Astrocyte (in vitro differentiated cells and primary cell): ENCODE measurements around the gene RBM17. TPM values are rescaled to one million over a fixed set of nuclear protein-coding genes. Genes with fewer than 3 reads are reported as not detected.
A peak's percentile ranks its signal among the peaks of the same experiment; 100 is the strongest.
"Not testable (repeated sequence)": the region's sequence is repeated elsewhere in the genome, so short reads cannot be mapped to it uniquely, and the experiment has no call there.

Source experiments
- DNase-seq: peaks from one replicate; pipeline ENCODE4 v3.0.0-alpha.2; 2010; ENCODE audit warnings: low read depth
- FAIRE-seq: peaks from 2 replicates; lab custom pipeline; 2011; peaks lifted over from hg19 to GRCh38; lab: Jason Lieb, UNC
- H2AFZ ChIP-seq: 2 replicates; pipeline ENCODE4 v1.6.0; 2012; ENCODE audit warnings: low read depth, low read length, inconsistent platforms
- H3K27ac ChIP-seq: 2 replicates; pipeline ENCODE4 v1.5.1; 2011; ENCODE audit warnings: low read depth, low read length, inconsistent platforms
- H3K27me3 ChIP-seq: 2 replicates; pipeline ENCODE4 v1.6.0; 2011; ENCODE audit warnings: low read length, inconsistent platforms; ENCODE audit not compliant: insufficient read depth
- H3K36me3 ChIP-seq: 2 replicates; pipeline ENCODE4 v1.5.1; 2011; ENCODE audit warnings: low read length, inconsistent platforms; ENCODE audit not compliant: insufficient read depth
- H3K4me1 ChIP-seq: 2 replicates; pipeline ENCODE4 v1.5.1; 2011; ENCODE audit warnings: low read length, inconsistent platforms; ENCODE audit not compliant: insufficient read depth
- H3K4me2 ChIP-seq: 2 replicates; pipeline ENCODE4 v1.6.0; 2012; ENCODE audit warnings: low read length, inconsistent platforms
- H3K4me3 ChIP-seq: 2 replicates; pipeline ENCODE4 v1.5.1; 2011; ENCODE audit warnings: low read depth, mild to moderate bottlenecking, low read length, inconsistent platforms; ENCODE audit not compliant: insufficient read depth
- H3K79me2 ChIP-seq: 2 replicates; pipeline ENCODE4 v1.6.0; 2012; ENCODE audit warnings: mild to moderate bottlenecking, low read length, inconsistent platforms; ENCODE audit not compliant: insufficient read depth
- H3K9ac ChIP-seq: 2 replicates; pipeline ENCODE4 v1.6.0; 2012; ENCODE audit warnings: mild to moderate bottlenecking, low read length, inconsistent platforms
- H3K9me3 ChIP-seq: 2 replicates; pipeline ENCODE4 v1.5.1; 2012; ENCODE audit warnings: low read depth, mild to moderate bottlenecking, low read length, inconsistent platforms; ENCODE audit not compliant: insufficient read depth
- H4K20me1 ChIP-seq: 2 replicates; pipeline ENCODE4 v1.6.0; 2012; ENCODE audit warnings: low read length, inconsistent platforms; ENCODE audit not compliant: insufficient read depth
- H3K27ac Mint-ChIP-seq: one replicate; pipeline ENCODE4 v1.8.0; 2021; ENCODE audit warnings: mild to moderate bottlenecking, mixed read lengths; ENCODE audit not compliant: unreplicated experiment
- H3K27me3 Mint-ChIP-seq: one replicate; pipeline ENCODE4 v1.8.0; 2021; ENCODE audit warnings: low read depth, mixed read lengths; ENCODE audit not compliant: unreplicated experiment
- H3K36me3 Mint-ChIP-seq: one replicate; pipeline ENCODE4 v1.8.0; 2021; ENCODE audit warnings: low read depth, mixed read lengths; ENCODE audit not compliant: unreplicated experiment
- H3K4me1 Mint-ChIP-seq: one replicate; pipeline ENCODE4 v1.8.0; 2021; ENCODE audit warnings: low read depth, mixed read lengths; ENCODE audit not compliant: unreplicated experiment
- H3K4me3 Mint-ChIP-seq: one replicate; pipeline ENCODE4 v1.8.0; 2021; ENCODE audit warnings: mild to moderate bottlenecking, moderate library complexity, mixed read lengths; ENCODE audit not compliant: unreplicated experiment
- H3K9me3 Mint-ChIP-seq: one replicate; pipeline ENCODE4 v1.8.0; 2021; ENCODE audit warnings: mild to moderate bottlenecking, mixed read lengths; ENCODE audit not compliant: unreplicated experiment
- CTCF ChIP-seq: IDR thresholded peaks from 2 replicates; pipeline ENCODE4 v1.5.1; 2011; ENCODE audit warnings: low read depth, mild to moderate bottlenecking, inconsistent platforms, low read length, moderate library complexity; ENCODE audit not compliant: insufficient read depth
- EZH2 ChIP-seq: IDR thresholded peaks from 2 replicates; pipeline ENCODE4 v1.6.1; 2012; ENCODE audit warnings: mild to moderate bottlenecking, low read length, inconsistent platforms; ENCODE audit not compliant: insufficient read depth
- total RNA-seq: library from RNA; stranded (reverse); gene quantifications from 2 replicates; pipeline ENCODE4 v1.2.1, GENCODE V29; 2021

RBM17 gene
- total RNA-seq, 1 donor from 2014 or later, result 71.3 TPM

GRCh38 chr10:6140141-6140841, 51.5 kb downstream of the RBM17 start:
- H3K27ac ChIP-seq, result no peak overlapping the region
- no peaks in the 10 kb centered on the region for H3K9me3 Mint-ChIP-seq
- no peaks in the 10 kb centered on the region for H3K36me3 Mint-ChIP-seq
- peak overlapping the region; percentile 87 for H3K4me2 ChIP-seq
- peaks cover 10% of the 10 kb centered on the region for H3K27me3 Mint-ChIP-seq
- H3K4me1 Mint-ChIP-seq, result peaks cover 29% of the 10 kb centered on the region
- H3K4me3 ChIP-seq, result no peak overlapping the region
- no peak overlapping the region for H3K27ac Mint-ChIP-seq
- peak overlapping the region; percentile 3 for H3K9ac ChIP-seq
- no peak overlapping the region for H2AFZ ChIP-seq
- peaks cover 8% of the 10 kb centered on the region for H3K79me2 ChIP-seq
- no peak overlapping the region for H3K4me3 Mint-ChIP-seq
- H3K27me3 ChIP-seq, result peaks cover 5% of the 10 kb centered on the region
- FAIRE-seq (no peak), DNase-seq (no peak)
- H3K9me3 ChIP-seq, result no peaks in the 10 kb centered on the region
- no peaks in the 10 kb centered on the region for H3K36me3 ChIP-seq
- H4K20me1 ChIP-seq, result no peaks in the 10 kb centered on the region
- TF ChIP-seq EZH2, result no peak
- H3K4me1 ChIP-seq, result peaks cover 38% of the 10 kb centered on the region

- Mint-ChIP-seq H3K4me3 (no peak overlapping the region), H3K4me1 (peaks cover 27% of the 10 kb centered on the region), H3K36me3 (no peaks in the 10 kb centered on the region), H3K27ac (no peak overlapping the region), H3K9me3 (no peaks in the 10 kb centered on the region), H3K27me3 (peaks cover 10% of the 10 kb centered on the region)
- Histone ChIP-seq H3K27ac (peak overlapping the region; percentile 78), H3K79me2 (peaks cover 15% of the 10 kb centered on the region), H2AFZ (no peak overlapping the region), H3K4me2 (peak overlapping the region; percentile 87), H3K4me1 (peaks cover 41% of the 10 kb centered on the region), H3K27me3 (peaks cover 5% of the 10 kb centered on the region), H3K9ac (peak overlapping the region; percentile 3), H4K20me1 (peaks cover 3% of the 10 kb centered on the region), H3K4me3 (peak overlapping the region; percentile 49), H3K9me3 (no peaks in the 10 kb centered on the region), H3K36me3 (no peaks in the 10 kb centered on the region)
- TF ChIP-seq CTCF, result no peak
- TF ChIP-seq EZH2, result no peak
- no peak for FAIRE-seq
- DNase-seq, result no peak
Measured at GRCh38 chr10:6140965-6141295, 52.1 kb downstream of the RBM17 start.

GRCh38 chr10:6141296-6142151, 52.7 kb downstream of the RBM17 start:
- Mint-ChIP-seq H3K4me1 (peaks cover 24% of the 10 kb centered on the region), H3K27ac (peak overlapping the region; percentile 78), H3K36me3 (no peaks in the 10 kb centered on the region), H3K4me3 (no peak overlapping the region), H3K27me3 (peaks cover 10% of the 10 kb centered on the region), H3K9me3 (no peaks in the 10 kb centered on the region)
- Histone ChIP-seq H3K9ac (peak overlapping the region; percentile 74), H3K27me3 (peaks cover 5% of the 10 kb centered on the region), H3K79me2 (peaks cover 21% of the 10 kb centered on the region), H3K4me1 (peaks cover 41% of the 10 kb centered on the region), H4K20me1 (peaks cover 9% of the 10 kb centered on the region), H3K4me3 (peak overlapping the region; percentile 49), H3K4me2 (peak overlapping the region; percentile 87), H3K9me3 (no peaks in the 10 kb centered on the region), H3K36me3 (no peaks in the 10 kb centered on the region), H3K27ac (peak overlapping the region; percentile 78), H2AFZ (peak overlapping the region; percentile 59)
- FAIRE-seq, result peak; percentile 76
- DNase-seq, result peak; percentile 89
- TF ChIP-seq EZH2, result no peak
- no peak for TF ChIP-seq CTCF

GRCh38 chr10:6142186-6142585, 53.4 kb downstream of the RBM17 start:
- Histone ChIP-seq H4K20me1 (peaks cover 15% of the 10 kb centered on the region), H3K9ac (peak overlapping the region; percentile 74), H3K27ac (peak overlapping the region; percentile 78), H3K79me2 (peaks cover 27% of the 10 kb centered on the region), H3K4me1 (peaks cover 36% of the 10 kb centered on the region), H3K4me2 (peak overlapping the region; percentile 87)
- FAIRE-seq, H3K9me3 Mint-ChIP-seq, DNase-seq, H3K36me3 ChIP-seq, H3K36me3 Mint-ChIP-seq, H3K4me3 Mint-ChIP-seq, H3K27me3 ChIP-seq, H2AFZ ChIP-seq, H3K9me3 ChIP-seq, H3K27ac Mint-ChIP-seq, H3K4me3 ChIP-seq: not testable (repeated sequence)
- Mint-ChIP-seq H3K4me1 (peaks cover 22% of the 10 kb centered on the region), H3K27me3 (peaks cover 10% of the 10 kb centered on the region)
